A549 (cell line): Measurements from ENCODE around the gene IGF1R.

Source experiments
- CHD2 ChIP-seq: fragments of 150-350 bp; IDR thresholded peaks from 2 replicates; pipeline ENCODE4 v1.6.1; 2014; ENCODE audit warnings: low read length; ENCODE audit not compliant: partially characterized antibody
- KDM5A ChIP-seq: fragments of 200-600 bp; sonication (generic); IDR thresholded peaks from 2 replicates; pipeline ENCODE4 v1.6.1; 2016; ENCODE audit warnings: antibody characterized with exemption, mild to moderate bottlenecking
- POLR2A ChIP-seq: IDR thresholded peaks from 2 replicates; pipeline ENCODE4 v1.6.1; 2012; ENCODE audit warnings: mild to moderate bottlenecking, low read length
- RNF2 ChIP-seq: fragments of 200-600 bp; sonication (generic); IDR thresholded peaks from 2 replicates; pipeline ENCODE4 v1.6.1; 2016; ENCODE audit warnings: low read depth, mild to moderate bottlenecking, antibody characterized with exemption, moderate library complexity, borderline replicate concordance
- TFCP2L1 ChIP-seq: fragments of 250-450 bp; sonication (Bioruptor Pico); IDR thresholded peaks from 2 replicates; pipeline ENCODE4 v1.5.0; 2021; ENCODE audit warnings: mild to moderate bottlenecking
- ZFP36 ChIP-seq: fragments of 450-650 bp; IDR thresholded peaks from 2 replicates; pipeline ENCODE4 v1.6.1; 2014; ENCODE audit warnings: borderline replicate concordance; ENCODE audit not compliant: partially characterized antibody
- TF ChIP-seq, protein P1 (sequence below): fragments of >200 bp; sonication (Bioruptor Twin); formaldehyde crosslinking; IDR thresholded peaks from 3 replicates; pipeline ENCODE4 v1.5.1; 2016
- TF ChIP-seq, protein P2 (sequence below): IDR thresholded peaks from 2 replicates; pipeline ENCODE4 v1.6.1; 2012
- TF ChIP-seq, protein P3 (sequence below): IDR thresholded peaks from 2 replicates; pipeline ENCODE4 v1.6.1; 2012

DNA sequence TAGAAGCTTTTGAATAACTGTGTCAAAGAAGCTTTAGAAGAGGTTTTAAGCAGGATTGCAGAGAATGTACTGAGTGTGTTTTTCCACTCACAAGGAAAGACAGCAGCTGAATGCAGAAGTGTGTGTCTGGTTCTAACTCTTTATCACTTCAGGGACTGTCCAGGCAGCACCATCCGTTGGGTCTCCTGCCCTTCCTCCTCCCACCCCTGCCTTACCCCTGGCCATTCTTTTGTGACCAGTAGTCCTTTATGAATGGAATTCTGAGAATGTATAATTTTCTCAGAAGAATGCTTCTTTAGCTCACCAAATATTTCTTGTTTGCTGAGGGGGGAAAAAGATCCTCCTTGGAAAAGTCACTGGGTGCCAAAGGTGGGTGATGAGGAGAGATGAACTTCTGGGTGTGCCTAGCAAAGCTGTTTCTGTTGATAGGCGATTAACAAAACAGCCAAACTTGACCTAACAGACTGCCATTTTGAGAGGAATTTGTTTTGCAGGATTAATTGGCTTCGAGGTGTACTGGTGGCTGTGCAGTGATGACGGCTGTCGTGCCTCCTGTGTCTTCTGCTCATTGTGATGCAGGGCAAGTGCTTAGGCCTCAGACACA, 70.9 kb downstream of the IGF1R start:
- TF ChIP-seq POLR2A (no peak), RNF2 (no peak), ZFP36 (no peak), TFCP2L1 (CRISPR knock-in tag) (no peak), CHD2 (no peak), KDM5A (no peak)
- TF ChIP-seq, protein P1, sequence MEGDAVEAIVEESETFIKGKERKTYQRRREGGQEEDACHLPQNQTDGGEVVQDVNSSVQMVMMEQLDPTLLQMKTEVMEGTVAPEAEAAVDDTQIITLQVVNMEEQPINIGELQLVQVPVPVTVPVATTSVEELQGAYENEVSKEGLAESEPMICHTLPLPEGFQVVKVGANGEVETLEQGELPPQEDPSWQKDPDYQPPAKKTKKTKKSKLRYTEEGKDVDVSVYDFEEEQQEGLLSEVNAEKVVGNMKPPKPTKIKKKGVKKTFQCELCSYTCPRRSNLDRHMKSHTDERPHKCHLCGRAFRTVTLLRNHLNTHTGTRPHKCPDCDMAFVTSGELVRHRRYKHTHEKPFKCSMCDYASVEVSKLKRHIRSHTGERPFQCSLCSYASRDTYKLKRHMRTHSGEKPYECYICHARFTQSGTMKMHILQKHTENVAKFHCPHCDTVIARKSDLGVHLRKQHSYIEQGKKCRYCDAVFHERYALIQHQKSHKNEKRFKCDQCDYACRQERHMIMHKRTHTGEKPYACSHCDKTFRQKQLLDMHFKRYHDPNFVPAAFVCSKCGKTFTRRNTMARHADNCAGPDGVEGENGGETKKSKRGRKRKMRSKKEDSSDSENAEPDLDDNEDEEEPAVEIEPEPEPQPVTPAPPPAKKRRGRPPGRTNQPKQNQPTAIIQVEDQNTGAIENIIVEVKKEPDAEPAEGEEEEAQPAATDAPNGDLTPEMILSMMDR, result no peak
- TF ChIP-seq, protein P2, sequence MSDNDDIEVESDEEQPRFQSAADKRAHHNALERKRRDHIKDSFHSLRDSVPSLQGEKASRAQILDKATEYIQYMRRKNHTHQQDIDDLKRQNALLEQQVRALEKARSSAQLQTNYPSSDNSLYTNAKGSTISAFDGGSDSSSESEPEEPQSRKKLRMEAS, result no peak
- TF ChIP-seq, protein P3, sequence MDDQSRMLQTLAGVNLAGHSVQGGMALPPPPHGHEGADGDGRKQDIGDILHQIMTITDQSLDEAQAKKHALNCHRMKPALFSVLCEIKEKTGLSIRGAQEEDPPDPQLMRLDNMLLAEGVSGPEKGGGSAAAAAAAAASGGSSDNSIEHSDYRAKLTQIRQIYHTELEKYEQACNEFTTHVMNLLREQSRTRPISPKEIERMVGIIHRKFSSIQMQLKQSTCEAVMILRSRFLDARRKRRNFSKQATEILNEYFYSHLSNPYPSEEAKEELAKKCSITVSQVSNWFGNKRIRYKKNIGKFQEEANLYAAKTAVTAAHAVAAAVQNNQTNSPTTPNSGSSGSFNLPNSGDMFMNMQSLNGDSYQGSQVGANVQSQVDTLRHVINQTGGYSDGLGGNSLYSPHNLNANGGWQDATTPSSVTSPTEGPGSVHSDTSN, result no peak
